Endodermal cell (in vitro differentiated cells): Measurements from ENCODE around the gene SYNE1. TPM values are rescaled to one million over a fixed set of nuclear protein-coding genes. Genes with fewer than 3 reads are reported as not detected.

Source experiments
- DNase-seq: peaks from one replicate; pipeline ENCODE4 v3.0.0-alpha.2; 2017
- H3K27ac ChIP-seq: 2 replicates; pipeline ENCODE4 v1.5.1; 2013; ENCODE audit warnings: mild to moderate bottlenecking, low read depth, low read length, moderate library complexity
- H3K27me3 ChIP-seq: 2 replicates; pipeline ENCODE4 v1.6.1; 2013; ENCODE audit warnings: mild to moderate bottlenecking, low read length, moderate library complexity; ENCODE audit not compliant: insufficient read depth, control insufficient read depth, poor library complexity, severe bottlenecking
- H3K36me3 ChIP-seq: 2 replicates; pipeline ENCODE4 v1.7.0; 2013; ENCODE audit warnings: mild to moderate bottlenecking, low read length, moderate library complexity; ENCODE audit not compliant: control insufficient read depth, insufficient read depth
- H3K4me1 ChIP-seq: one replicate; pipeline ENCODE4 v1.7.0; 2013; ENCODE audit warnings: low read length; ENCODE audit not compliant: control insufficient read depth, insufficient read depth
- H3K4me3 ChIP-seq: 2 replicates; pipeline ENCODE4 v1.5.1; 2013; ENCODE audit warnings: mild to moderate bottlenecking, low read length, moderate library complexity
- H3K9ac ChIP-seq: 2 replicates; pipeline ENCODE4 v1.6.1; 2013; ENCODE audit warnings: mild to moderate bottlenecking, low read length, moderate library complexity; ENCODE audit not compliant: poor library complexity, severe bottlenecking; ENCODE audit errors: extremely low read depth
- H3K9me3 ChIP-seq: 2 replicates; pipeline ENCODE4 v1.6.1; 2013; ENCODE audit warnings: mild to moderate bottlenecking, low read length, moderate library complexity; ENCODE audit not compliant: control insufficient read depth
- H3K27ac Mint-ChIP-seq: 2 replicates; pipeline ENCODE4 v1.8.0; 2020; ENCODE audit warnings: mixed read lengths
- H3K27me3 Mint-ChIP-seq: 2 replicates; pipeline ENCODE4 v1.8.0; 2021; ENCODE audit warnings: mild to moderate bottlenecking, mixed read lengths; ENCODE audit not compliant: insufficient read depth
- H3K36me3 Mint-ChIP-seq: 2 replicates; pipeline ENCODE4 v1.8.0; 2020; ENCODE audit warnings: low read depth, mixed read lengths
- H3K4me1 Mint-ChIP-seq: 2 replicates; pipeline ENCODE4 v1.8.0; 2020; ENCODE audit warnings: mixed read lengths
- H3K4me3 Mint-ChIP-seq: 2 replicates; pipeline ENCODE4 v1.8.0; 2020; ENCODE audit warnings: mild to moderate bottlenecking, moderate library complexity, mixed read lengths
- H3K9me3 Mint-ChIP-seq: 2 replicates; pipeline ENCODE4 v1.8.0; 2020; ENCODE audit warnings: mild to moderate bottlenecking, mixed read lengths
- WGBS, 2 experiments: methylation state at CpG; one replicate each; pipeline versions ENCODE4 v1.1.5 to v1.1.7; 2013; ENCODE audit warnings: missing lambda C conversion rate in 2 of 2, mixed read lengths in 1 of 2; ENCODE audit not compliant: insufficient coverage in 1 of 2, insufficient read length in 1 of 2; 5-methylcytosine and 5-hydroxymethylcytosine counted together
- total RNA-seq, 2 donors: library from RNA; stranded (reverse); fragmentation: NEBNext Ultra II Directional in 1 of 2; extraction: Animal tissue kit (Norgen Biotek cat#: 25700) in 1 of 2; gene quantifications; 2 replicates in 1 of 2; 3 replicates in 1 of 2; pipeline ENCODE4 v1.2.1, GENCODE V29; 2021
- TF ChIP-seq, protein P1 (sequence below): fragments of 200-600 bp; sonication (generic); conservative IDR thresholded peaks from 2 replicates; pipeline ENCODE4 v1.5.0; 2021; ENCODE audit warnings: antibody characterized with exemption, mild to moderate bottlenecking

The SYNE1 gene
- total RNA-seq, 2 donors from 2014 or later = 7.9 to 9.5 TPM

DNA sequence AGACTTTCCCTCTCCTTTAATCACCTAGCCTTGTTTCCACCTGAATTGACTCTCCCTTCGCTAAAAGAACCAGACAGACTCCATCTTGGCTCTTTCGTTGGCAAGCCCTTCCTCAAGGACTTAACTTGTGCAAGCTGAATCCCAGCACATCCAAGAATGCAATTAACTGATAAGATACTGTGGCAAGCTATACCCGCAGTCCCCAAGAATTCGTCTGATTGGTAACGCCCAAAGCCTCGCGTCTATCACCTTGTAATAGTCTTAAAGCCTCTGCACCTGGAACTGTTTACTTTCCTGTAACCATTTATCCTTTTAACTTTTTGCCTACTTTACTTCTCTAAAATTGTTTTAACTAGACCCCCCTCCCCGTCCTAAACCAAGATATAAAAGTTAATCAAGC lies 45.0 kb upstream of the SYNE1 start:
- H3K4me3 ChIP-seq = peak overlapping the region; percentile 72
- H3K36me3 ChIP-seq = peaks cover 16% of the 10 kb centered on the region
- peak overlapping the region; percentile 97 for H3K9ac ChIP-seq
- DNase-seq = peak; percentile 81
- Mint-ChIP-seq H3K9me3 (peaks cover 16% of the 10 kb centered on the region), H3K36me3 (peaks cover 24% of the 10 kb centered on the region), H3K27ac (peak overlapping the region; percentile 98), H3K4me3 (peak overlapping the region; percentile 56), H3K27me3 (no peaks in the 10 kb centered on the region), H3K4me1 (peaks cover 38% of the 10 kb centered on the region)
- peaks cover 6% of the 10 kb centered on the region for H3K4me1 ChIP-seq
- WGBS, 2 experiments = 26 to 55% methylated on average over 8 of the region's 8 CpGs
- H3K9me3 ChIP-seq = peaks cover 12% of the 10 kb centered on the region
- peak overlapping the region; percentile 78 for H3K27ac ChIP-seq
- TF ChIP-seq, protein P1, sequence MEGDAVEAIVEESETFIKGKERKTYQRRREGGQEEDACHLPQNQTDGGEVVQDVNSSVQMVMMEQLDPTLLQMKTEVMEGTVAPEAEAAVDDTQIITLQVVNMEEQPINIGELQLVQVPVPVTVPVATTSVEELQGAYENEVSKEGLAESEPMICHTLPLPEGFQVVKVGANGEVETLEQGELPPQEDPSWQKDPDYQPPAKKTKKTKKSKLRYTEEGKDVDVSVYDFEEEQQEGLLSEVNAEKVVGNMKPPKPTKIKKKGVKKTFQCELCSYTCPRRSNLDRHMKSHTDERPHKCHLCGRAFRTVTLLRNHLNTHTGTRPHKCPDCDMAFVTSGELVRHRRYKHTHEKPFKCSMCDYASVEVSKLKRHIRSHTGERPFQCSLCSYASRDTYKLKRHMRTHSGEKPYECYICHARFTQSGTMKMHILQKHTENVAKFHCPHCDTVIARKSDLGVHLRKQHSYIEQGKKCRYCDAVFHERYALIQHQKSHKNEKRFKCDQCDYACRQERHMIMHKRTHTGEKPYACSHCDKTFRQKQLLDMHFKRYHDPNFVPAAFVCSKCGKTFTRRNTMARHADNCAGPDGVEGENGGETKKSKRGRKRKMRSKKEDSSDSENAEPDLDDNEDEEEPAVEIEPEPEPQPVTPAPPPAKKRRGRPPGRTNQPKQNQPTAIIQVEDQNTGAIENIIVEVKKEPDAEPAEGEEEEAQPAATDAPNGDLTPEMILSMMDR = no peak
- H3K27me3 ChIP-seq = no peaks in the 10 kb centered on the region

DNA sequence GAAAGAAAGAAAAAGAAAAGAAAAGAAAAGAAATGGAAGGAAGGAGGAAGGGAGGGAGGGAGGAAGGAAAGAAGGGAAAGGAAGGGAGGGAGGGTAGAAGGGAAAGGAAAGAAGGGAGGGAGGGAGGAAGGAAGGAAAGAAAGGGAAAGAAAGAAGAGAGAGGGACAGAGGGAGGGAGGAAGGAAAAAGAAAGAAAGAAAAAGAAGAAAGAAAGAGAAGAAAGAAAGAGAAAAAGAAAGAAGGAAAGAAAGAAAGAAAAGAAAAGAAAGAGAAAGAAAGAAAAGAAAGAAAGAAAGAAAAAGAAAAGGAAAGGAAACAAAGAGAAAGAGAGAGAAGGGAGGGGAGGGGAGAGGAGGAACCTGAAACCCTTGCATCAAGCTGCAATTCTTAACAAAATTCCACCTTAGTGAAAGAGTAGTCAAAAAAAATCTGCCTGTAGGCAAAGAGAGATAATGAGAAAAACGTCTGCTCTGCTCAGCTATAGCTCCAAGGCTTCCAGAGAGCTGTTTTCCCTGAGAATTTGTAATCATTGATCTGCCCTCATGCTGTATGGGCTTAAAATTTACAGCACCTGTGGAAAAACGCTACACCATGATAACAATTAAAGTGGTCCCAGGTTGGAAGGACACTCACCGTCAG lies 43.8 kb upstream of the SYNE1 start:
- Histone ChIP-seq H3K36me3 (peaks cover 10% of the 10 kb centered on the region), H3K27ac (no peak overlapping the region), H3K4me1 (peaks cover 6% of the 10 kb centered on the region), H3K4me3 (peak overlapping the region; percentile 59), H3K9ac (peak overlapping the region; percentile 52), H3K9me3 (peaks cover 18% of the 10 kb centered on the region), H3K27me3 (no peaks in the 10 kb centered on the region)
- no peak for DNase-seq
- Mint-ChIP-seq H3K4me3 (peak overlapping the region; percentile 56), H3K27me3 (no peaks in the 10 kb centered on the region), H3K4me1 (peaks cover 32% of the 10 kb centered on the region), H3K27ac (peak overlapping the region; percentile 98), H3K36me3 (peaks cover 20% of the 10 kb centered on the region), H3K9me3 (peaks cover 12% of the 10 kb centered on the region)
- TF ChIP-seq, protein P1 = no peak
- 20 to 43% methylated on average over 3 of the region's 3 CpGs for WGBS, 2 experiments

DNA sequence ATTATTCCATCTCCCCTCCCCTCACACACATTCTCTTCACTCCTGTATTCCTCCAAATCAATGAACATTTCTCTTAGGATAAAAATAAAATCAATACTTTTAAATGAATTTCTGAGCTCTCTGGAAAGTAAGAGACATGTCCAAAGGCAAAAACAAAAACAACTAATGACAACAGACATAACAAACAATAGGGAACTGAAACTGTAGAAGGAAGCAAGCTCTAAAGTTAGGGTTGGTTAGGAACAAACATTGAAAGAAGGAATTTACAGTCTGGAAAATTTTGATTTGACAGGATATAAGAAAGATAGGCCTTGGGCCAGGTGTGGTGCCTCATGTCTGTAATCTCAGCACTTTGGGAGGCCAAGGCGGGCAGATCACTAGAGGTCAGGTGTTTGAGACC lies 43.0 kb upstream of the SYNE1 start:
- H3K27ac Mint-ChIP-seq = peak overlapping the region; percentile 98
- 83 to 100% methylated on average over 1 of the region's 1 CpG for WGBS, 2 experiments

More for the DNA sequence above, 43.0 kb upstream of the SYNE1 start:
- Histone ChIP-seq H3K9ac (peak overlapping the region; percentile 52), H3K4me3 (no peak overlapping the region), H3K27ac (no peak overlapping the region), H3K27me3 (no peaks in the 10 kb centered on the region), H3K36me3 (peaks cover 2% of the 10 kb centered on the region), H3K9me3 (peaks cover 18% of the 10 kb centered on the region), H3K4me1 (peaks cover 6% of the 10 kb centered on the region)
- TF ChIP-seq, protein P1 = no peak
- Mint-ChIP-seq H3K4me1 (peaks cover 31% of the 10 kb centered on the region), H3K4me3 (peak overlapping the region; percentile 56), H3K27me3 (no peaks in the 10 kb centered on the region), H3K9me3 (peaks cover 13% of the 10 kb centered on the region), H3K36me3 (peaks cover 16% of the 10 kb centered on the region)
- DNase-seq = no peak
